ENCODE measurements around the gene FHAD1. TPM values are rescaled to one million over a fixed set of nuclear protein-coding genes. Genes with fewer than 3 reads are reported as not detected.
A peak's percentile ranks its signal among the peaks of the same experiment; 100 is the strongest.

FHAD1 gene
- total and polyA plus RNA-seq, 2 of the 13 experiments (the other 11 are each of a cell fraction or from before 2014, with no cell fraction given) = not detected

DNA sequence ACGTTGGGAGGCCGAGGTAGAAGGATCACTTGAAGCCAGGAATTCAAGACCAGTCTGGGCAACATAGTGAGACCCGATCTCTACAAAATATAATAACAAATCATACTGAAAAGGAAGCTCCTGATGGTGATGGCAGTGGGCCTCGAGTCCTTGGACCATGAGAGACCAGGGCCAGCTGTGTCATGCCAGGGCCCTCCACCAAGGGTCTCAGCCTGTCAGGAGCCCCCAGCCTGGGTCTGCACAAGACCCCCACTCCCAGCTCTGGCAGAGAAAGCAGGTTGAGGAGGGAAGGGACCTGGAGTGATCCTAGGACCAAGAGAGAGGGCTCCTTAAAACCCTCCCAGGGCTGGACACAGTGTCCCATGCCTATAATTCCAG is 184.5 kb downstream of the FHAD1 start:
- H3K4me2 ChIP-seq (ENCODE audit: low read depth, low read length) = no peak overlapping the region
- H3K9me3 ChIP-seq (ENCODE audit: low read length) = no peaks in the 10 kb centered on the region
- H3K79me2 ChIP-seq (ENCODE audit: insufficient read depth, low read length) = no peaks in the 10 kb centered on the region
- no peak overlapping the region for H3K27ac ChIP-seq (ENCODE audit: extremely low read length, insufficient read depth, low read length)
- H3K36me3 ChIP-seq (replicated peaks in 1 of 2; ENCODE audit: control insufficient read depth in 1 of 2, insufficient read depth in 2 of 2, low read length in 2 of 2) = peaks cover 0 to 2% of the 10 kb centered on the region in 2 experiments; a peak in 2 of 5 replicates
- ATAC-seq (no peak; the same call in 2 of the 3 replicates), FAIRE-seq (no peak), DNase-seq (ENCODE audit: low spot score) (no peak)
- in situ Hi-C loops (cut with HindIII; ENCODE audit: extremely low pct_ligation_motif_present, low pct_unique_long_range_greater_than_20kb) = no loop called here
- TF ChIP-seq, protein P1, sequence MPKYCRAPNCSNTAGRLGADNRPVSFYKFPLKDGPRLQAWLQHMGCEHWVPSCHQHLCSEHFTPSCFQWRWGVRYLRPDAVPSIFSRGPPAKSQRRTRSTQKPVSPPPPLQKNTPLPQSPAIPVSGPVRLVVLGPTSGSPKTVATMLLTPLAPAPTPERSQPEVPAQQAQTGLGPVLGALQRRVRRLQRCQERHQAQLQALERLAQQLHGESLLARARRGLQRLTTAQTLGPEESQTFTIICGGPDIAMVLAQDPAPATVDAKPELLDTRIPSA (CRISPR knock-in tag; IDR thresholded peaks at IDR 0.05; ENCODE audit: borderline replicate concordance) = no peak
- TF ChIP-seq YY1 (IDR thresholded peaks at IDR 0.05; ENCODE audit: insufficient read depth, insufficient replicate concordance, low read depth, low read length) = peak; percentile 2
- ChIA-PET CTCF (ENCODE audit: low intra/inter-chr PET ratio, low total read pairs) (interaction anchor here (0.7 to 3.6 kb wide), 4 partner anchors 11 to 110 kb away, joined by 3 to 47 read pairs (median 4); no protein-coding TSS in a partner anchor), POLR2A (no interaction called here)
- 67% methylated on average over 4 of the region's 4 CpGs for WGBS (ENCODE audit: low lambda C conversion rate)
- intact Hi-C loops (cut with micrococcal nuclease; ENCODE audit: unreplicated experiment) = loop anchor here (1.0 kb wide), 1 partner anchor 108 kb away; no protein-coding TSS in a partner anchor
- H3K27me3 ChIP-seq (ENCODE audit: control insufficient read depth in 1 of 2, insufficient read depth in 2 of 2, low read length in 2 of 2) = no peaks in the 10 kb centered on the region
- no peak overlapping the region for H3K9ac ChIP-seq (ENCODE audit: insufficient read depth, low read depth, low read length)
- no peaks in the 10 kb centered on the region for H4K20me1 ChIP-seq (ENCODE audit: insufficient read depth, low read length)
- H3K4me1 ChIP-seq (ENCODE audit: insufficient read depth, low read length) = peaks cover 9% of the 10 kb centered on the region; the same call in 1 of the 2 replicates
- BruUV-seq (replicated peaks) = no TSS peak
- no peak overlapping the region for H2AFZ ChIP-seq (ENCODE audit: low read length)
- H3K4me3 ChIP-seq (replicated peaks in 1 of 3; ENCODE audit: insufficient read depth in 1 of 3, low read depth in 2 of 3, low read length in 3 of 3) = no peak overlapping the region

DNA sequence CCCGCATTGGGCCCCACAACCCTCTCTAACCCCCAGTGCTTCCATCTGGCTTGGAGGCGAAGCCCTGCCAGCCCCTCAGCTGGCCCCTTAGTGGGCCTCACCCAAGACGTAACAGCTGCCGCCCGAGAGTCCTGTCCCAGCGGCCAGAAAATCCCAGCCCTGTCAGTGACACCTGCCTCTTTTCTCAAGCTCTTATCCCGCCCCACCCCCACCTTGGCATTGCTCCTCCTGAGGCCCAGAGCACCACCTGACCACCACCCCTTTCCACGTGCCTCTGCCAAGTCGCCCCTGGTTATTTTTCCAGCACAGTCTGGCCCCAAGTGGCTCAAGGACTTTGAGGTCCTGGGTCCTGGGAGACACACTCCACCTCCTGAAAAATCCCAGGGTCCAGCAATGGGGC is 185.3 kb downstream of the FHAD1 start:
- TF ChIP-seq, protein P2, sequence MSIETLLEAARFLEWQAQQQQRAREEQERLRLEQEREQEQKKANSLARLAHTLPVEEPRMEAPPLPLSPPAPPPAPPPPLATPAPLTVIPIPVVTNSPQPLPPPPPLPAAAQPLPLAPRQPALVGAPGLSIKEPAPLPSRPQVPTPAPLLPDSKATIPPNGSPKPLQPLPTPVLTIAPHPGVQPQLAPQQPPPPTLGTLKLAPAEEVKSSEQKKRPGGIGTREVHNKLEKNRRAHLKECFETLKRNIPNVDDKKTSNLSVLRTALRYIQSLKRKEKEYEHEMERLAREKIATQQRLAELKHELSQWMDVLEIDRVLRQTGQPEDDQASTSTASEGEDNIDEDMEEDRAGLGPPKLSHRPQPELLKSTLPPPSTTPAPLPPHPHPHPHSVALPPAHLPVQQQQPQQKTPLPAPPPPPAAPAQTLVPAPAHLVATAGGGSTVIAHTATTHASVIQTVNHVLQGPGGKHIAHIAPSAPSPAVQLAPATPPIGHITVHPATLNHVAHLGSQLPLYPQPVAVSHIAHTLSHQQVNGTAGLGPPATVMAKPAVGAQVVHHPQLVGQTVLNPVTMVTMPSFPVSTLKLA (IDR thresholded peaks at IDR 0.05) = peak; percentile 42; the same call in 1 of the 2 replicates
- no peak for TF ChIP-seq SRSF1 (optimal IDR thresholded peaks at IDR 0.05; ENCODE audit: low read depth, low read length)
- DNase-seq (ENCODE audit: low spot score) (no peak), FAIRE-seq (no peak), ATAC-seq (no peak)
- Histone ChIP-seq H4K20me1 (ENCODE audit: insufficient read depth, low read length) (no peaks in the 10 kb centered on the region), H3K4me3 (replicated peaks in 1 of 3; ENCODE audit: insufficient read depth in 1 of 3, low read depth in 2 of 3, low read length in 3 of 3) (no peak overlapping the region), H3K27ac (ENCODE audit: extremely low read length, insufficient read depth, low read length) (no peak overlapping the region), H3K79me2 (ENCODE audit: insufficient read depth, low read length) (no peaks in the 10 kb centered on the region), H3K36me3 (replicated peaks in 1 of 2; ENCODE audit: control insufficient read depth in 1 of 2, insufficient read depth in 2 of 2, low read length in 2 of 2) (peaks cover 0 to 1% of the 10 kb centered on the region in 2 experiments; a peak in 2 of 5 replicates), H3K9ac (ENCODE audit: insufficient read depth, low read depth, low read length) (no peak overlapping the region), H3K4me2 (ENCODE audit: low read depth, low read length) (no peak overlapping the region), H3K4me1 (ENCODE audit: insufficient read depth, low read length) (peaks cover 9% of the 10 kb centered on the region; the same call in 1 of the 2 replicates), H3K9me3 (ENCODE audit: low read length) (no peaks in the 10 kb centered on the region), H2AFZ (ENCODE audit: low read length) (no peak overlapping the region), H3K27me3 (ENCODE audit: control insufficient read depth in 1 of 2, insufficient read depth in 2 of 2, low read length in 2 of 2) (no peaks in the 10 kb centered on the region)
- 68% methylated on average over 9 of the region's 9 CpGs for WGBS (ENCODE audit: low lambda C conversion rate)
- POLR2A ChIA-PET = no interaction called here
- intact Hi-C loops (cut with micrococcal nuclease; ENCODE audit: unreplicated experiment) = no loop called here
- in situ Hi-C loops (cut with HindIII; ENCODE audit: extremely low pct_ligation_motif_present, low pct_unique_long_range_greater_than_20kb) = no loop called here
- BruUV-seq (replicated peaks) = no TSS peak
- CTCF ChIA-PET (ENCODE audit: low intra/inter-chr PET ratio, low total read pairs) = interaction anchor here (3.6 kb wide), 1 partner anchor 108 kb away, joined by 47 read pairs; no protein-coding TSS in a partner anchor

Data from HepG2 (cell line).